PC-3 (cell line): ENCODE measurements around the gene SH3PXD2A. TPM values are rescaled to one million over a fixed set of nuclear protein-coding genes. Genes with fewer than 3 reads are reported as not detected.
A peak's percentile ranks its signal among the peaks of the same experiment; 100 is the strongest.

Experiments used
- ATAC-seq: fragments of 200-7000 bp; cut with Tn5 transposase; 2 replicates; pipeline ENCODE4 v1.9.1; 2020; ENCODE audit warnings: mild to moderate bottlenecking, moderate library complexity
- BruUV-seq: library from RNA; stranded (reverse); fragments of 400-500 nt; replicated peaks from 2 replicates; lab custom pipeline; 2021; lab: Mats Ljungman, UMichigan
- CTCF ChIA-PET: fragments of 300-600 bp; sonication (Branson Sonifier 250); formaldehyde crosslinking; loops from one replicate; lab custom pipeline; 2022; ENCODE audit warnings: antibody characterized with exemption; lab: Charles Lee
- POLR2A ChIA-PET: fragments of 300-600 bp; sonication (Branson Sonifier 250); formaldehyde crosslinking; loops from one replicate; lab custom pipeline; 2022; ENCODE audit warnings: antibody characterized with exemption; ENCODE audit not compliant: unreplicated experiment; lab: Charles Lee
- DNase-seq: peaks from one replicate; pipeline ENCODE4 v3.0.0-alpha.2; 2015
- H2AFZ ChIP-seq: fragments of 300-600 bp; sonication (generic); 2 replicates; pipeline ENCODE4 v1.6.0; 2016; ENCODE audit warnings: antibody characterized with exemption, low read length
- H3F3A ChIP-seq: fragments of 300-600 bp; sonication (generic); one replicate; pipeline ENCODE4 v1.6.0; 2017; ENCODE audit warnings: antibody characterized with exemption, low read length, control low read depth, mild to moderate bottlenecking; ENCODE audit not compliant: unreplicated experiment
- H3K27ac ChIP-seq: fragments of 300-600 bp; sonication (generic); 2 replicates; pipeline ENCODE4 v1.5.1; 2016; ENCODE audit warnings: mild to moderate bottlenecking, low read length
- H3K27me3 ChIP-seq: fragments of 300-600 bp; sonication (generic); 2 replicates; pipeline ENCODE4 v1.6.1; 2016; ENCODE audit warnings: low read length, mixed read lengths
- H3K36me3 ChIP-seq: fragments of 300-600 bp; sonication (generic); 2 replicates; pipeline ENCODE4 v1.6.1; 2016; ENCODE audit warnings: low read depth, mixed run types, low read length, mixed read lengths
- H3K4me1 ChIP-seq: fragments of 300-600 bp; sonication (generic); 2 replicates; pipeline ENCODE4 v1.5.1; 2016; ENCODE audit warnings: low read length; ENCODE audit not compliant: insufficient read depth
- H3K4me2 ChIP-seq: fragments of 300-600 bp; sonication (generic); 2 replicates; pipeline ENCODE4 v1.6.0; 2016; ENCODE audit warnings: low read length
- H3K4me3 ChIP-seq: fragments of 300-600 bp; sonication (generic); 2 replicates; pipeline ENCODE4 v1.5.1; 2016; ENCODE audit warnings: mild to moderate bottlenecking, low read length, mixed read lengths
- H3K79me2 ChIP-seq: fragments of 300-600 bp; sonication (generic); 2 replicates; pipeline ENCODE4 v1.6.1; 2017; ENCODE audit warnings: low read length, mixed read lengths
- H3K9ac ChIP-seq: fragments of 300-600 bp; sonication (generic); 2 replicates; pipeline ENCODE4 v1.6.0; 2016; ENCODE audit warnings: mild to moderate bottlenecking, low read length
- H3K9me2 ChIP-seq: fragments of 300-600 bp; sonication (generic); replicated peaks from 2 replicates; pipeline ENCODE4 v1.6.1; 2016; ENCODE audit warnings: mixed run types, low read length, mixed read lengths
- H3K9me3 ChIP-seq: fragments of 300-600 bp; sonication (generic); 2 replicates; pipeline ENCODE4 v1.6.1; 2016; ENCODE audit warnings: low read length, mixed read lengths
- H4K20me1 ChIP-seq: fragments of 300-600 bp; sonication (generic); 2 replicates; pipeline ENCODE4 v1.6.1; 2016; ENCODE audit warnings: low read length, mixed read lengths
- CTCF ChIP-seq: fragments of 300-600 bp; sonication (generic); conservative IDR thresholded peaks from 2 replicates; pipeline ENCODE4 v1.5.1; 2017; ENCODE audit warnings: antibody characterized with exemption, low read depth, mild to moderate bottlenecking, low read length
- EZH2 ChIP-seq: fragments of 300-600 bp; sonication (generic); IDR thresholded peaks from one replicate; pipeline ENCODE4 v1.6.1; 2017; ENCODE audit warnings: antibody characterized with exemption, mild to moderate bottlenecking, low read length; ENCODE audit not compliant: unreplicated experiment
- EZH2phosphoT487 ChIP-seq: fragments of 300-600 bp; sonication (generic); IDR thresholded peaks from 2 replicates; pipeline ENCODE4 v1.6.1; 2018; ENCODE audit warnings: mild to moderate bottlenecking, antibody characterized with exemption, low read length, borderline replicate concordance
- intact Hi-C: fragments of 100-400 bp; cut with micrococcal nuclease; formaldehyde crosslinking; loops from 2 replicates; pipeline ENCODE4 v1.9.0; 2023
- total RNA-seq: library from RNA; depleted of rRNA; stranded (reverse); fragments of >200 nt; gene quantifications from 2 replicates; pipeline ENCODE4 v1.2.3, GENCODE V29; 2014

The SH3PXD2A gene
- total RNA-seq, 1 experiment from 2014 or later = 3.4 TPM

- intact Hi-C loops = loop anchor here (10.0 kb wide), 1 partner anchor 69 kb away; no protein-coding TSS in a partner anchor
- H3K9me3 ChIP-seq = no peaks in the 10 kb centered on the region
- no peak overlapping the region for H3K4me2 ChIP-seq
- H3K4me1 ChIP-seq = peaks cover 29% of the 10 kb centered on the region
- ATAC-seq (no peak), DNase-seq (no peak)
- H3K27ac ChIP-seq = no peak overlapping the region
- no peak overlapping the region for H3K4me3 ChIP-seq
- H3K27me3 ChIP-seq = no peaks in the 10 kb centered on the region
- no TSS peak for BruUV-seq
- no peaks in the 10 kb centered on the region for H3K9me2 ChIP-seq
- H3K79me2 ChIP-seq = no peaks in the 10 kb centered on the region
- POLR2A ChIA-PET = no interaction called here
- no peak overlapping the region for H2AFZ ChIP-seq
- TF ChIP-seq EZH2 = no peak
- no peak for TF ChIP-seq EZH2phosphoT487
- no peak for TF ChIP-seq CTCF
- no peaks in the 10 kb centered on the region for H3K36me3 ChIP-seq
- H3K9ac ChIP-seq = no peak overlapping the region
- no peaks in the 10 kb centered on the region for H3F3A ChIP-seq
- CTCF ChIA-PET = no interaction called here
- no peaks in the 10 kb centered on the region for H4K20me1 ChIP-seq
Measured at GRCh38 chr10:103784089-103784488, 71.3 kb downstream of the SH3PXD2A start.

- TF ChIP-seq EZH2phosphoT487 = no peak
- no peak for TF ChIP-seq CTCF
- TF ChIP-seq EZH2 = no peak
- no peak overlapping the region for H3K9ac ChIP-seq
- no peak overlapping the region for H3K27ac ChIP-seq
- no peak for DNase-seq
- ChIA-PET POLR2A (no interaction called here), CTCF (no interaction called here)
- no peaks in the 10 kb centered on the region for H4K20me1 ChIP-seq
- no peak overlapping the region for H3K4me2 ChIP-seq
- no peaks in the 10 kb centered on the region for H3K79me2 ChIP-seq
- no peaks in the 10 kb centered on the region for H3F3A ChIP-seq
- intact Hi-C loops = loop anchor here (10.0 kb wide), 1 partner anchor 69 kb away; no protein-coding TSS in a partner anchor
- no peak overlapping the region for H2AFZ ChIP-seq
- H3K36me3 ChIP-seq = no peaks in the 10 kb centered on the region
- BruUV-seq = no TSS peak
- H3K9me3 ChIP-seq = no peaks in the 10 kb centered on the region
- H3K4me3 ChIP-seq = no peak overlapping the region
- peaks cover 29% of the 10 kb centered on the region for H3K4me1 ChIP-seq
- H3K9me2 ChIP-seq = no peaks in the 10 kb centered on the region
- ATAC-seq = no peak
- no peaks in the 10 kb centered on the region for H3K27me3 ChIP-seq
Measured at GRCh38 chr10:103783681-103784080, 71.7 kb downstream of the SH3PXD2A start.

GRCh38 chr10:103781329-103782061 lies 73.9 kb downstream of the SH3PXD2A start:
- Histone ChIP-seq H3K27me3 (no peaks in the 10 kb centered on the region), H3K79me2 (no peaks in the 10 kb centered on the region), H3K4me1 (peaks cover 29% of the 10 kb centered on the region), H2AFZ (no peak overlapping the region; the same call in 1 of the 2 replicates), H3K27ac (peak overlapping the region; percentile 90), H3K9me3 (no peaks in the 10 kb centered on the region), H3K4me2 (peak overlapping the region; percentile 10; the same call in 1 of the 2 replicates), H4K20me1 (no peaks in the 10 kb centered on the region), H3F3A (no peaks in the 10 kb centered on the region), H3K36me3 (no peaks in the 10 kb centered on the region), H3K9ac (peak overlapping the region; percentile 56), H3K4me3 (no peak overlapping the region), H3K9me2 (no peaks in the 10 kb centered on the region)
- BruUV-seq = no TSS peak
- intact Hi-C loops = loop anchor here (10.0 kb wide), 1 partner anchor 67 kb away; no protein-coding TSS in a partner anchor
- peak; percentile 89 for DNase-seq
- ChIA-PET POLR2A (no interaction called here), CTCF (interaction anchor here (0.5 to 1.3 kb wide), 7 partner anchors 9 to 91 kb away, joined by 3 to 11 read pairs (median 4); no protein-coding TSS in a partner anchor)
- peak; percentile 89 for ATAC-seq
- TF ChIP-seq CTCF (peak; percentile 82), EZH2phosphoT487 (no peak), EZH2 (no peak)
